ENCODE data around the gene SLC39A1.

GRCh38 chr1:153945131-153945794 is 18.1 kb downstream of the SLC39A1 start:
- TF ChIP-seq CTCF (IDR thresholded peaks at IDR 0.05) (no peak), POLR2A (IDR thresholded peaks at IDR 0.05) (peak in 1 of 4 donors; percentile 37)

Data from upper lobe of left lung (tissue), 4 donors.